ACC112 (cell line): Measurements from ENCODE around the gene TNFAIP8L1.

ENCODE experiments used
- H2AFZ ChIP-seq: fragments of 200-600 bp; sonication (generic); one replicate; pipeline ENCODE4 v1.6.0; 2017; ENCODE audit warnings: antibody characterized with exemption, low read length; ENCODE audit not compliant: unreplicated experiment
- H3K27ac ChIP-seq: fragments of 200-600 bp; sonication (generic); 2 replicates; pipeline ENCODE4 v1.5.1; 2014; ENCODE audit warnings: low read depth, mild to moderate bottlenecking, antibody characterized with exemption, low read length, moderate library complexity
- H3K27me3 ChIP-seq: fragments of 200-600 bp; sonication (generic); 2 replicates; pipeline ENCODE4 v1.6.1; 2014; ENCODE audit warnings: mild to moderate bottlenecking, antibody characterized with exemption, low read length, moderate library complexity, mixed read lengths; ENCODE audit not compliant: insufficient read depth
- H3K36me3 ChIP-seq: fragments of 200-600 bp; sonication (generic); 2 replicates; pipeline ENCODE4 v1.6.1; 2016; ENCODE audit warnings: mild to moderate bottlenecking, antibody characterized with exemption, low read length, moderate library complexity, mixed read lengths; ENCODE audit not compliant: insufficient read depth
- H3K4me1 ChIP-seq: fragments of 200-600 bp; sonication (generic); one replicate; pipeline ENCODE4 v1.6.1; 2016; ENCODE audit warnings: low read length, mixed read lengths; ENCODE audit not compliant: insufficient read depth, unreplicated experiment, control insufficient read depth
- H3K4me3 ChIP-seq: fragments of 200-600 bp; sonication (generic); 2 replicates; pipeline ENCODE4 v1.5.1; 2014; ENCODE audit warnings: mild to moderate bottlenecking, low read depth, low read length
- H3K79me2 ChIP-seq: fragments of 200-600 bp; sonication (generic); one replicate; pipeline ENCODE4 v1.6.0; 2016; ENCODE audit warnings: low read length; ENCODE audit not compliant: control insufficient read depth, unreplicated experiment, insufficient read depth

Gene TNFAIP8L1

GRCh38 chr19:4609878-4610511 is 29.3 kb upstream of the TNFAIP8L1 start:
- H3K4me3 ChIP-seq, result no peak overlapping the region
- no peak overlapping the region for H2AFZ ChIP-seq
- H3K36me3 ChIP-seq, result no peaks in the 10 kb centered on the region
- peaks cover 6% of the 10 kb centered on the region for H3K27me3 ChIP-seq
- no peaks in the 10 kb centered on the region for H3K4me1 ChIP-seq
- no peaks in the 10 kb centered on the region for H3K79me2 ChIP-seq
- H3K27ac ChIP-seq, result no peak overlapping the region

GRCh38 chr19:4613254-4613751 is 26.0 kb upstream of the TNFAIP8L1 start:
- H3K36me3 ChIP-seq, result no peaks in the 10 kb centered on the region
- H3K27ac ChIP-seq, result no peak overlapping the region
- no peak overlapping the region for H2AFZ ChIP-seq
- no peaks in the 10 kb centered on the region for H3K79me2 ChIP-seq
- H3K27me3 ChIP-seq, result peaks cover 6% of the 10 kb centered on the region; the same call in 1 of the 2 replicates
- H3K4me1 ChIP-seq, result no peaks in the 10 kb centered on the region
- no peak overlapping the region for H3K4me3 ChIP-seq

GRCh38 chr19:4618019-4618418 is 21.3 kb upstream of the TNFAIP8L1 start:
- no peaks in the 10 kb centered on the region for H3K4me1 ChIP-seq
- peaks cover 11% of the 10 kb centered on the region for H3K27me3 ChIP-seq
- no peaks in the 10 kb centered on the region for H3K36me3 ChIP-seq
- H3K79me2 ChIP-seq, result no peaks in the 10 kb centered on the region
- no peak overlapping the region for H3K4me3 ChIP-seq
- H2AFZ ChIP-seq, result no peak overlapping the region
- H3K27ac ChIP-seq, result no peak overlapping the region

GRCh38 chr19:4619668-4620294 is 19.5 kb upstream of the TNFAIP8L1 start:
- peaks cover 11% of the 10 kb centered on the region for H3K27me3 ChIP-seq

GRCh38 chr19:4620675-4621074 is 18.6 kb upstream of the TNFAIP8L1 start:
- H3K4me1 ChIP-seq, result no peaks in the 10 kb centered on the region
- H3K36me3 ChIP-seq, result no peaks in the 10 kb centered on the region
- peaks cover 11% of the 10 kb centered on the region for H3K27me3 ChIP-seq
- no peak overlapping the region for H3K4me3 ChIP-seq
- H3K79me2 ChIP-seq, result no peaks in the 10 kb centered on the region
- H2AFZ ChIP-seq, result no peak overlapping the region
- H3K27ac ChIP-seq, result no peak overlapping the region

More at GRCh38 chr19:4619668-4620294, 19.5 kb upstream of the TNFAIP8L1 start:
- Histone ChIP-seq H3K4me1 (no peaks in the 10 kb centered on the region), H2AFZ (no peak overlapping the region), H3K36me3 (no peaks in the 10 kb centered on the region), H3K27ac (no peak overlapping the region), H3K79me2 (no peaks in the 10 kb centered on the region), H3K4me3 (no peak overlapping the region)

- no peaks in the 10 kb centered on the region for H3K36me3 ChIP-seq
- H3K79me2 ChIP-seq, result no peaks in the 10 kb centered on the region
- H3K27me3 ChIP-seq, result peaks cover 11% of the 10 kb centered on the region
- H3K27ac ChIP-seq, result no peak overlapping the region
- H3K4me1 ChIP-seq, result no peaks in the 10 kb centered on the region
- H2AFZ ChIP-seq, result no peak overlapping the region
- H3K4me3 ChIP-seq, result no peak overlapping the region
Measured at GRCh38 chr19:4622695-4623421, 16.5 kb upstream of the TNFAIP8L1 start.

GRCh38 chr19:4624301-4624700 is 15.0 kb upstream of the TNFAIP8L1 start:
- H3K36me3 ChIP-seq, result no peaks in the 10 kb centered on the region
- no peak overlapping the region for H3K27ac ChIP-seq

GRCh38 chr19:4624733-4625362 is 14.5 kb upstream of the TNFAIP8L1 start:
- Histone ChIP-seq H2AFZ (no peak overlapping the region), H3K79me2 (no peaks in the 10 kb centered on the region), H3K4me3 (no peak overlapping the region), H3K36me3 (no peaks in the 10 kb centered on the region), H3K27me3 (peaks cover 6% of the 10 kb centered on the region; the same call in 1 of the 2 replicates), H3K4me1 (no peaks in the 10 kb centered on the region), H3K27ac (no peak overlapping the region)

More at GRCh38 chr19:4624301-4624700, 15.0 kb upstream of the TNFAIP8L1 start:
- Histone ChIP-seq H3K4me1 (no peaks in the 10 kb centered on the region), H3K4me3 (no peak overlapping the region), H3K79me2 (no peaks in the 10 kb centered on the region), H3K27me3 (peaks cover 11% of the 10 kb centered on the region), H2AFZ (no peak overlapping the region)

- Histone ChIP-seq H2AFZ (no peak overlapping the region), H3K4me1 (peaks cover 13% of the 10 kb centered on the region)
Measured at GRCh38 chr19:4633140-4633967, 6.0 kb upstream of the TNFAIP8L1 start.

GRCh38 chr19:4635754-4636116 is 3.6 kb upstream of the TNFAIP8L1 start:
- Histone ChIP-seq H3K27me3 (no peaks in the 10 kb centered on the region), H3K4me1 (peaks cover 13% of the 10 kb centered on the region), H2AFZ (no peak overlapping the region), H3K79me2 (no peaks in the 10 kb centered on the region), H3K36me3 (no peaks in the 10 kb centered on the region), H3K27ac (no peak overlapping the region), H3K4me3 (peak overlapping the region; percentile 64)

More at GRCh38 chr19:4633140-4633967, 6.0 kb upstream of the TNFAIP8L1 start:
- H3K36me3 ChIP-seq, result no peaks in the 10 kb centered on the region
- no peak overlapping the region for H3K27ac ChIP-seq
- H3K27me3 ChIP-seq, result no peaks in the 10 kb centered on the region
- H3K4me3 ChIP-seq, result no peak overlapping the region
- H3K79me2 ChIP-seq, result no peaks in the 10 kb centered on the region
